ENCODE measurements around the gene POP7.
"Not testable (repeated sequence)": the region's sequence is repeated elsewhere in the genome, so short reads cannot be mapped to it uniquely, and the experiment has no call there.

POP7 gene

DNA sequence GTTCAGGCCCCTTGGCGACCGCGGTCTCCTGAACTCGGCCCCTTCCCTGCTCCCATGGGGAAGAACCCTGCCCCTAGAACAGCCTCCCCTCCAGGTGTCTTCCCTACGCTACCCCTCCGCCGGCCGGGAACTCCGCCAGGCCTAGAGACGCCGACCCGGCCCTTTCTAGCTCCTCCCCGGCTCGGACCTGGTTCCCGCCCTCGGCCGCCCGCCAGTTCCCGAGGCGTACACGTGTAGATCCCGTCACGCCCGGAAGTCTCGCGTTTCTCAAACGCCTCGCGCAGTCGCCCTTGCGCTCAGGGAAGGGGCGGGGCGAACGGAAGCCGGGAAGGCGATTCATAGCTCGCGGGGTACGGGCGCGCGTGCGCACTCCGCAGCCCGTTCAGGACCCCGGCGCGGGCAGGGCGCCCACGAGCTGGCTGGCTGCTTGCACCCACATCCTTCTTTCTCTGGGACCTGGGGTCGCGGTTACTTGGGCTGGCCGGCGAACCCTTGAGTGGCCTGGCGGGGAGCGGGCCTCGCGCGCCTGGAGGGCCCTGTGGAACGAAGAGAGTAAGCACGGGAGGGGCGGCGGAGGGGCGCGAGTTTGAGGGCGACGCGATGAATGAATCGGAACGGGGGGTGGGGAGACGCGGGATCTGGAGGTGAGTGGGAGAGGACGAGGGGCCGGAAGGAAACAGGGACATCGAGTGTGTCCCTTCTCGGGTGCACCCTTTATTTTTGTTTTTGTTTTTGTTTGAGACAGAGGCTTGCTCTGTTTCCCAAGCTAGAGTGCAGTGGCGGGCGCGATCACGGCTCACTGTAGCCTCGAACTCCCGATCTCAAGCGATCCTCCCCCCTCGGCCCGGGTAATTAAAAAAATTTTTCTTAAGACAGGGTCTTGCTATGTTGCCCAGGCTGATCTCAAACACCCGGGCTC, at the start of gene POP7:
POP7 (plus strand) TSS at position 369 of the 919 bp plus-strand sequence. CDS start 710 bp downstream, outside the sequence.
- peak; percentile 98 for DNase-seq (ENCODE audit: low read depth)

GRCh38 chr7:100662194-100662776, 43.6 kb upstream of the POP7 start:
- DNase-seq (ENCODE audit: low read depth) = not testable (repeated sequence)

- no peak for DNase-seq (ENCODE audit: low read depth)
Measured at GRCh38 chr7:100665168-100665726, 40.7 kb upstream of the POP7 start.

GRCh38 chr7:100667331-100668068, 38.4 kb upstream of the POP7 start:
- no peak for DNase-seq (ENCODE audit: low read depth)

- DNase-seq (ENCODE audit: low read depth) = no peak
Measured at GRCh38 chr7:100668069-100668449, 37.9 kb upstream of the POP7 start.

DNA sequence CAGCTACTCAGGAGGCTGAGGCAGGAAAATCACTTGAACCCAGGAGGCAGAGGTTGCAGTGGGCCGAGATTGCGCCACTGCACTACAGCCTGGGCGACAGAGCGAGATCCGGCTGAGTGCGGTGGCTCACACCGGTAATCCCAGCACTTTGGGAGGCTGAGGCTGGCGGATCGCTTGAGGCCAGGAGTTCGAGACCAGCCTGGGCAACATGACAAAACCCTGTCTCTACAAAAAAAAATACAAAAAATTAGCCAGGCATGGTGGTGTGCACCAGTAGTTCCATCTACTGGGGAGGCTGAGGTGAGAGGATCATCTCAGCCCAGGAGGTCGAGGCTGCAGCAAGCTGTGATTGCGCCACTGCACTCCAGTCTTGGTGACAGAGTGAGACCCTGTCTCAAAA, 36.8 kb upstream of the POP7 start:
- not testable (repeated sequence) for DNase-seq (ENCODE audit: low read depth)

GRCh38 chr7:100670074-100670473, 35.8 kb upstream of the POP7 start:
- no peak for DNase-seq (ENCODE audit: low read depth)

DNA sequence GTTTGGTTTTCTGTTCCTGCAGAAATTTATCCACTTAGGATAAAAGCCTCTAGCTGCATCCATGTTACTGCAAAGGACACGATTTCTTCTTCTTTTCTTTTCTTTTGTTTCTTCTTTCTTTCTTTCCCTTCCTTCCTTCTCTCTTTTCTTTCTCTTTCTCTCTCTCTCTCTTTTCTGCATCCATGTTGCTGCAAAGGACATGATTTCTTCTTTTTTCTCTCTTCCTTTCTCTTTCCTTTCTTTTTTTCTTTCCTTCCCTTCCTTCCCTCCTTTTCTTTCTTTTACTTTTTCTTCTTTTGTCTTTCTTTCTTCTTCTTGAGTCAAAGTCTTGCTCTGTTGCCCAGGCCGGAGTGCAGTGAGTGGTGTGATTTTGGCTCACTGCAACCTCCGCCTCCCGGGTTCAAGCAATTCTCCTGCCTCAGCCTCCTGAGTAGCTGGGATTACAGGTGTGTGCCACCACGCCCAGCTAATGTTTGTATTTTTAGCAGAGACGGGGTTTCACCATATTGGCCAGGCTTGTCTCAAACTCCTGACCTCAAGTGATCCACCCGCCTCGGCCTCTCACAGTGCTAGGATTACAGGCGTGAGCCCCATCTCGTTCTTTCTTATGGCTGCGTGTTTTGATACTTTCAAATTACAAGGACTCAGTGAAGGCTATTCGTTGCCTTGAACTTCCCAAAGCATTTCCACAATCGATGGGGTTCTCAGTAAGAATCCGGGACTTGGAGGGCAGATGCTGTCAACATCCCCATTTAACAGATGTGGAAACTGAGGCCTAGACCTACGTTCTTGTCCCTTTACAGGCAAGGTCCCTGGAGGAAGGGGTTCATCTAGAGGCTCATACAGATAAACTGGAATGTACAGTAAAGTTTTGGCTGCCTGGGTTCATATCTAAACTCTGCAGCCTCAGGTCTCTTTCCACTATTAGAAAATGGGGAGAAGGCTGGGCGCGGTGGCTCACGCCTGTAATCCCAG, 34.3 kb upstream of the POP7 start:
- DNase-seq (ENCODE audit: low read depth) = no peak

DNA sequence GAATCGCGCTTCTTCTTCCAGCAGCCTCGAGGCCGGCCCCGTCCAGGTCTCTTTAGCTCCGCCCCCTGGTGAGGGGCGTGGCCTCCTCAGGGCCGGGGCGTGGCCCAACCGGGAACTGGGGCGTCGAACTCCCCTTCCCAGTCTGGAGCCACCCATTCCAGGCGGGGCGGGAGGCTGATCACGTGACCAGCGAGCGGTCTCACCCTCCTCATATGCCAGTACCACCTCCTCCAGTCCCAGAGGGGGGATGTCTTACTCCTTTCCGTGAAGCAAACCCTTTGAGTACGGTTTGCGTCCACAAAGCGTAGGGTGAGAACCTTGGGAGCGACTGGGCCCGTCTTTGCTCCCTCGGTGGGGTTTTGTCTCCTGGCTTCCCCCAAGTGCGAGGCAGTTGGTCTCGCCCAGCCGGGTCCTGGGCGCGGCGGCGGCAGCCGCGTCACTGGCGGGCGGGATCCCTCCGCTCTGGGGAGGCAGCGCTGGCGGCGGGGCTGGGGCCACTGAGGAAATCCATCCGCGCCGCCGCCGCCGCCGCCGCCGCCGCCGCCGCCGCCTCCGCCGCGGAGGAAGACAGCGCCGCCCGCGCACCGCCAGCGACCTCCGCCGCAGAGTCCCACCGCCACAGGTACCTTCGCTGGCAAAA, 32.5 kb upstream of the POP7 start, which contains the start of gene GNB2:
GNB2 (plus strand) TSS at position 439 of the 640 bp plus-strand sequence. CDS start 2,526 bp downstream, outside the sequence.
- DNase-seq (ENCODE audit: low read depth) = peak; percentile 98

- peak; percentile 35 for DNase-seq (ENCODE audit: low read depth)
Measured at GRCh38 chr7:100673942-100674410, 31.9 kb upstream of the POP7 start.

DNA sequence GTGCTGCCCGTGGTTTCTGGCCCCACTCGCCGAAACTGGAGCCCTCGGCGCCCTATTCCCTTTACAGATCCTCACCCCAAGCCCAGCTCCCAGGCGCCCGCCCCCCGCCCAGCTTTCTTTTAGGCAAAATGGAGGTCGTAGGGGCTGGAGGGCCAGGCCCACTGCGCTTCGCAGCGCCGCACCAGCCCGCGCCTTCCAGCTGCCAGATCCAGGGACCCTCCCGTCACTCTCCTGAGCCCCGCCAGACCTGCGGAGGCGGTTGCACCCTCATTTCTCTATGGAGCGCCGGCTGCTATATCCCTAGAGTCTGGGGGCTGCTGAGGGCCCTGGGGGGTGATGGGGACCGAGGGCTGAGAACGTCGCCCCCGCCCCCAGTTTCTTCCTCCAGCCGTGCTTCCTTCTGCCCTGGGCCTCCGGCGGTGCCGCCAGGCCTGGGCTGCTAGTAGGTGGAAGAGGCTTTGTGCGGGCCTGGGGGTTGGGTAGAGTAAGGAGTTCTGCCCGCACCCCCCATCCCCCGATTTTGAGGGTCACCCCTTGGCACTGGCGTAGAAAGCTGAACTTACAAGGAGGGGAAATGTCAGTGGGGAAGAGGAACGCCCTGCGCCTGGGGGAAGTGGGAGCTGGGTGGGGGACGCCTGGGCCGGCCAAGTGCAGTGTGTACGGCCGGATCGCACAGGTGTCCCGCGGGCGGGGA, 31.4 kb upstream of the POP7 start:
- no peak for DNase-seq (ENCODE audit: low read depth)

GRCh38 chr7:100675105-100675451, 30.8 kb upstream of the POP7 start:
- no peak for DNase-seq (ENCODE audit: low read depth)

- DNase-seq (ENCODE audit: low read depth) = peak; percentile 73
Measured at GRCh38 chr7:100675581-100676350, 30.2 kb upstream of the POP7 start.

DNA sequence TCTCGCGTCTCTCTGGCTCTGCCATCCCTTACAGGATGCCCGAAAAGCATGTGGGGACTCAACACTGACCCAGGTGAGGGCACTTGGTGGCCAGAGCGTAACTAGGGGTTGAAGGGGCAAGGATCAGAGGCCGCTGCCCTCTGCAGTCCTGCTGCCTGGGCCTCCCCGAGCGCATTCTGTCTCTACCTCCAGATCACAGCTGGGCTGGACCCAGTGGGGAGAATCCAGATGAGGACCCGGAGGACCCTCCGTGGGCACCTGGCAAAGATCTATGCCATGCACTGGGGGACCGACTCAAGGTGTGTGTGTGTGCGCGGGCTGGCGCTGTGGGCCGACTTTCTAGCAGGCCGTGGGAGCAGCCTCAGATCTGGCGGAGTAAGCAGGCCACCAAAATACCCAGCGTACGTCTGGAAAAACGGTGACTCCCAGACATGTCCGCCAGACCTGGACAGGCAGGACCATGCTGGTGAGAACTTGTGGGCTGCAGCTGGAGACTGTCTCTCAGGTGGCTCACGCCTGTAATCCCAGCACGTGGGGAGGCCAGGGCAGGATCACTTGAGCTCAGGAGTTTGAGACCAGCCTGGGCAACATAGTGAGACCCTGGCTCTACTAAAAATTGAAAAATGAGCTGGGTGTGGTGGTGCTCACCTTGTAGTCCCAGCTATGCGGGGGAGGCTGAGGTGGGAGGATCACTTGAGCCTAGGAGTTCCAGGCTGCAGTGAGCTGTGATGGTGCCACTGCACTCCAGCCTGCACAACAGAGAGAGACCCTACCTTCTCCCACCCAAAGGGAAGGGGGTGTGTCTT, 29.2 kb upstream of the POP7 start:
- DNase-seq (ENCODE audit: low read depth) = no peak

DNA sequence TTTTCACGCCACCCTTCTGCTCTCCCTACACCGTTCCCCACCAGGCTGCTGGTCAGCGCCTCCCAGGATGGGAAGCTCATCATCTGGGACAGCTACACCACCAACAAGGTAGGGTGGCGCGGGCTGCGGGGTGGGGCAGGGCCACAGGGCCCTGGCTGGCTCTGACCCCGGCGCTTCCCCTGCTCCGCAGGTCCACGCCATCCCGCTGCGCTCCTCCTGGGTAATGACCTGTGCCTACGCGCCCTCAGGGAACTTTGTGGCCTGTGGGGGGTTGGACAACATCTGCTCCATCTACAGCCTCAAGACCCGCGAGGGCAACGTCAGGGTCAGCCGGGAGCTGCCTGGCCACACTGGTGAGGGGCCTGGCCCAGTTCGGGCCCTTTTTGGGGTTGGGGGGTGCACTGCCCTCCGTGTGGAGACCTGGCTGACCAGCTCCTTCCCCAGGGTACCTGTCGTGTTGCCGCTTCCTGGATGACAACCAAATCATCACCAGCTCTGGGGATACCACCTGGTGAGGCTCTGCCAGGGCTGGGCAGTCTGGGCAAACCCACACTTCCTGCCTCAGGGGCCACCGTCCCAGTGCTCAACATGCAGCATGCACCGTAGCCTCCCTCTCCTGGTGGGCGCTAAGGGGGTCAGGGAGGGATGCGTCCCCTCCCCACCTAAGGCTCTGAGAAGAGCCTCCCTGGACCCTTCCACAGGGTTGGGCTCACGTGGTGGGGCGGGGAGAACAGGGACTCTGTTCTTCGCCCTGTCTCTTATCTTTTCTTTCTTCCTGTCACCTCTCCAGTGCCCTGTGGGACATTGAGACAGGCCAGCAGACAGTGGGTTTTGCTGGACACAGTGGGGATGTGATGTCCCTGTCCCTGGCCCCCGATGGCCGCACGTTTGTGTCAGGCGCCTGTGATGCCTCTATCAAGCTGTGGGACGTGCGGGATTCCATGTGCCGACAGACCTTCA, 28.3 kb upstream of the POP7 start:
- no peak for DNase-seq (ENCODE audit: low read depth)

DNA sequence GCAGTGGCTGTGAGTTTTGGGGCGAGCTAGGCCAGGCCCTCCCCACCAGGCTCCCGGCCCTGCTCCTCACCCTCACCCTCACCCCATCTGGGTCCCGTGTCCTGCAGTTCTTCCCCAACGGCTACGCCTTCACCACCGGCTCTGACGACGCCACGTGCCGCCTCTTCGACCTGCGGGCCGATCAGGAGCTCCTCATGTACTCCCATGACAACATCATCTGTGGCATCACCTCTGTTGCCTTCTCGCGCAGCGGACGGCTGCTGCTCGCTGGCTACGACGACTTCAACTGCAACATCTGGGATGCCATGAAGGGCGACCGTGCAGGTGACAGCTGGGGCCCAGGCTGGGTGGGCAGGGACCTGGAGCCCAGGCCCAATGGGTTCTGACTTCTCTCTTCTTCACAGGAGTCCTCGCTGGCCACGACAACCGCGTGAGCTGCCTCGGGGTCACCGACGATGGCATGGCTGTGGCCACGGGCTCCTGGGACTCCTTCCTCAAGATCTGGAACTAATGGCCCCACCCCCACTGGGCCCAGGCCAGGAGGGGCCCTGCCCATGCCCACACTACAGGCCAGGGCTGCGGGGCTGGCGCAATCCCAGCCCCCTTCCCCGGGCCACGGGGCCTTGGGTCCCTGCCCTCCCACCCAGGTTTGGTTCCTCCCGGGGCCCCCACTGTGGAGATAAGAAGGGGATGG, 27.5 kb upstream of the POP7 start:
- DNase-seq (ENCODE audit: low read depth) = no peak
